ENCODE measurements around the gene NCAPD2. TPM values are rescaled to one million over a fixed set of nuclear protein-coding genes. Genes with fewer than 3 reads are reported as not detected.
"Not testable (repeated sequence)": the region's sequence is repeated elsewhere in the genome, so short reads cannot be mapped to it uniquely, and the experiment has no call there.

Gene NCAPD2
- total and polyA plus RNA-seq, 4 donors = 5.8 to 30.7 (median 15.8) TPM

DNA sequence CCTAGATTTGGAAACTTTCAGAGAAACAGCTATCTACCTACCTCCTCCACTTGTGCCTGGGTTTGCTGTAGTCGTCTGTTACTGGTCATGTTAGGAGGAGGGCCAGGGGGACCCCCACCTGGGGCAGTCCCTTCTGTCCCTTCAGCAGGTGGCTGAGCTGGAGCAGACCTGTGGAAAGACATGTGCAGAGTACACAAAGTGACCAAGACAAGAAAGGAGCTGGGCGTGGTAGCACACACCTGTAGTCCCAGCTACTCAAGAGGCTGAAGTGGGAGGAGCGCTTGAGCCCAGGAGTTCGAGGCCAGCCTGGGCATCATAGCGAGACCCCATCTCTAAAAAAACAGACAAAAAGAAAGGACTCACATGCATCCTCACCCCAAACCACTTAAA lies 27.7 kb upstream of the NCAPD2 start:
- H3K4me1 ChIP-seq (ENCODE audit: control insufficient read depth in 5 of 5, insufficient read depth in 5 of 5, low read length in 5 of 5) = peaks cover 4 to 12% (median 9%) of the 10 kb centered on the region in 5 donors
- no peaks in the 10 kb centered on the region for H3K27me3 ChIP-seq (ENCODE audit: control insufficient read depth in 3 of 3, insufficient read depth in 3 of 3, low read length in 2 of 3)
- DNase-seq = no peak
- H3K9ac ChIP-seq (ENCODE audit: insufficient read depth in 1 of 2, low read length in 2 of 2) = no peak overlapping the region
- TF ChIP-seq, protein P1, sequence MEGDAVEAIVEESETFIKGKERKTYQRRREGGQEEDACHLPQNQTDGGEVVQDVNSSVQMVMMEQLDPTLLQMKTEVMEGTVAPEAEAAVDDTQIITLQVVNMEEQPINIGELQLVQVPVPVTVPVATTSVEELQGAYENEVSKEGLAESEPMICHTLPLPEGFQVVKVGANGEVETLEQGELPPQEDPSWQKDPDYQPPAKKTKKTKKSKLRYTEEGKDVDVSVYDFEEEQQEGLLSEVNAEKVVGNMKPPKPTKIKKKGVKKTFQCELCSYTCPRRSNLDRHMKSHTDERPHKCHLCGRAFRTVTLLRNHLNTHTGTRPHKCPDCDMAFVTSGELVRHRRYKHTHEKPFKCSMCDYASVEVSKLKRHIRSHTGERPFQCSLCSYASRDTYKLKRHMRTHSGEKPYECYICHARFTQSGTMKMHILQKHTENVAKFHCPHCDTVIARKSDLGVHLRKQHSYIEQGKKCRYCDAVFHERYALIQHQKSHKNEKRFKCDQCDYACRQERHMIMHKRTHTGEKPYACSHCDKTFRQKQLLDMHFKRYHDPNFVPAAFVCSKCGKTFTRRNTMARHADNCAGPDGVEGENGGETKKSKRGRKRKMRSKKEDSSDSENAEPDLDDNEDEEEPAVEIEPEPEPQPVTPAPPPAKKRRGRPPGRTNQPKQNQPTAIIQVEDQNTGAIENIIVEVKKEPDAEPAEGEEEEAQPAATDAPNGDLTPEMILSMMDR (IDR thresholded peaks at IDR 0.05; ENCODE audit: control extremely low read depth, extremely low read depth) = no peak
- WGBS, 2 donors = 91 to 94% methylated on average over 5 of the region's 5 CpGs
- peaks cover 0 to 36% (median 25%) of the 10 kb centered on the region in 4 donors for H3K36me3 ChIP-seq (ENCODE audit: control insufficient read depth in 4 of 4, insufficient read depth in 4 of 4, low read length in 4 of 4)
- no peaks in the 10 kb centered on the region for H3K9me3 ChIP-seq (ENCODE audit: control insufficient read depth in 4 of 4, insufficient read depth in 3 of 4, low read length in 3 of 4)
- H3K27ac ChIP-seq (ENCODE audit: low read depth in 1 of 2, low read length in 1 of 2) = no peak overlapping the region
- no peak overlapping the region for H3K4me3 ChIP-seq
- no peak for ATAC-seq (ENCODE audit: insufficient read depth, low FRiP score)

DNA sequence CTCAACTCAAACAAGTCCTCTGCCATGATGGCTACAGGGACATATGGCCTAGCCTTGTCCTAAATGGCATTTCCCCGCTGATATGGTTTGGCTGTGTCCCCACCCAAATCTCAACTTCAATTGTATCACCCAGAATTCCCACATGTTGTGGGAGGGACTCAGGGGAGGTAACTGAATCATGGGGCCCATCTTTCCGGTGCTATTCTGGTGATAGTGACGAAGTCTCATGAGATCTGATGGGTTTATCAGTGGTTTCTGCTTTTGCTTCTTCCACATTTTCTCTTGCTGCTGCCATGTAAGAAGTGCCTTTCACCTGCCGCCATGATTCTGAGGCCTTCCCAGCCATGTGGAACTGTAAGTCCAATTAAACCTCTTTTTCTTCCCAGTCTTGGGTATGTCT lies 27.2 kb upstream of the NCAPD2 start:
- H3K4me3 ChIP-seq; ATAC-seq (ENCODE audit: insufficient read depth, low FRiP score); H3K27ac ChIP-seq (ENCODE audit: low read depth in 1 of 2, low read length in 1 of 2); DNase-seq; H3K9ac ChIP-seq (ENCODE audit: insufficient read depth in 1 of 2, low read length in 2 of 2); H3K9me3 ChIP-seq (ENCODE audit: control insufficient read depth in 4 of 4, insufficient read depth in 3 of 4, low read length in 3 of 4); H3K27me3 ChIP-seq (ENCODE audit: control insufficient read depth in 3 of 3, insufficient read depth in 3 of 3, low read length in 2 of 3): not testable (repeated sequence)
- H3K4me1 ChIP-seq (ENCODE audit: control insufficient read depth in 5 of 5, insufficient read depth in 5 of 5, low read length in 5 of 5) = peaks cover 4 to 12% (median 7%) of the 10 kb centered on the region in 5 donors
- peaks cover 0 to 32% (median 25%) of the 10 kb centered on the region in 4 donors for H3K36me3 ChIP-seq (ENCODE audit: control insufficient read depth in 4 of 4, insufficient read depth in 4 of 4, low read length in 4 of 4)
- WGBS, 2 donors = 78 to 96% methylated on average over 4 of the region's 4 CpGs

DNA sequence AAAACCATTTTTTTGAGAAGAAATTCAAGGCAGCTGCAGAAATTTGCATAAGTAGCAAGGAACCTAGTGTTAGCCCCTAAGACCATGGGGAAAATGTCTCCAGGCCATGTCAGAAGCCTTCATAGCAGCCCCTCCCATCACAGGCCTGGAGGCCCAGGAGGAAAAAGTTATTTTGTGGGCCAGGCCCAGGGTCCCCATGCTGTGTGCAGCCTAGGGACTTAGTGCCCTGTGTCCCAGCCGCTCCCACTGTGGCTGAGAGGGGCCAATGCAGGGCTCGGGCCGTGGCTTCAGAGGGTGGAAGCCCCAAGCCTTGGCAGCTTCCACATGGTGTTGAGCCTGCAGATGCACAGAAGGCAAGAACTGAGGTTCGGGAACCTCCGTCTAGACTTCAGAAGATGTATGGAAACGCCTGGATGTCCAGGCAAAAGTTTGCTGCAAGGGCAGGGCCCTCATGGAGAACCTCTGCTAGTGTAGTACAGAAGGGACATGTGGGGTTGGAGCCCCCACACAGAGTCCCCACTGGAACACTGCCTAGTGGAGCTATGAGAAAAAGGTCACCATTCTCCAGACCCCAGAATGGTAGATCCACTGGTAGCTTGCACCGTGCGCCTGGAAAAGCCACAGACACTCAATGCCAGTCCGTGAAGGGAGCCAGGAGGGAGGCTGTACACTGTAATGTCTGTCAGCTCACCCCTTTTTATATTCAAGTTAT lies 26.2 kb upstream of the NCAPD2 start:
- Histone ChIP-seq H3K4me1 (ENCODE audit: control insufficient read depth in 5 of 5, insufficient read depth in 5 of 5, low read length in 5 of 5) (peaks cover 4 to 12% (median 7%) of the 10 kb centered on the region in 5 donors), H3K36me3 (ENCODE audit: control insufficient read depth in 4 of 4, insufficient read depth in 4 of 4, low read length in 4 of 4) (peaks cover 0 to 26% (median 24%) of the 10 kb centered on the region in 4 donors)
- ATAC-seq (ENCODE audit: insufficient read depth, low FRiP score); H3K27me3 ChIP-seq (ENCODE audit: control insufficient read depth in 3 of 3, insufficient read depth in 3 of 3, low read length in 2 of 3); H3K9ac ChIP-seq (ENCODE audit: insufficient read depth in 1 of 2, low read length in 2 of 2); H3K9me3 ChIP-seq (ENCODE audit: control insufficient read depth in 4 of 4, insufficient read depth in 3 of 4, low read length in 3 of 4); H3K27ac ChIP-seq (ENCODE audit: low read depth in 1 of 2, low read length in 1 of 2); H3K4me3 ChIP-seq; DNase-seq: not testable (repeated sequence)
- 96 to 97% methylated on average over 9 of the region's 9 CpGs for WGBS, 2 donors

DNA sequence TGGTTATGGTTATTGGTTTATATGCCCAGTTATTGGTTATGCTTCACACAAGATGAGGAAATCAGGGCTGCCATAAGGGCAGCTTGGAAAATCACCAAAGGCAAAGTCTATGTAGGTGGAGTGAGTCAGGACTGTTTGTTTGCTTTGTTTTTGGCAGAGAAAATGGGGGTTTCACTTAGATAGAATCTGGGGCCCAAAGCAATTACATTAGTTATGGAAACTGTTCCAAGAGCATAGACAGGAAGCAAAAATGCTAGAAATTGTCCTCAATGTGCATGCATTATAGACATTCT lies 25.7 kb upstream of the NCAPD2 start:
- TF ChIP-seq, protein P1 (IDR thresholded peaks at IDR 0.05; ENCODE audit: control extremely low read depth, extremely low read depth) = no peak
- H3K36me3 ChIP-seq (ENCODE audit: control insufficient read depth in 4 of 4, insufficient read depth in 4 of 4, low read length in 4 of 4) = peaks cover 0 to 22% (median 19%) of the 10 kb centered on the region in 4 donors
- peaks cover 4 to 12% (median 7%) of the 10 kb centered on the region in 5 donors for H3K4me1 ChIP-seq (ENCODE audit: control insufficient read depth in 5 of 5, insufficient read depth in 5 of 5, low read length in 5 of 5)
- H3K9me3 ChIP-seq (ENCODE audit: control insufficient read depth in 4 of 4, insufficient read depth in 3 of 4, low read length in 3 of 4) = no peaks in the 10 kb centered on the region
- no peaks in the 10 kb centered on the region for H3K27me3 ChIP-seq (ENCODE audit: control insufficient read depth in 3 of 3, insufficient read depth in 3 of 3, low read length in 2 of 3)
- no peak overlapping the region for H3K9ac ChIP-seq (ENCODE audit: insufficient read depth in 1 of 2, low read length in 2 of 2)
- H3K4me3 ChIP-seq = no peak overlapping the region
- ATAC-seq (ENCODE audit: insufficient read depth, low FRiP score) = no peak
- no peak overlapping the region for H3K27ac ChIP-seq (ENCODE audit: low read depth in 1 of 2, low read length in 1 of 2)
- no peak for DNase-seq
